HepG2 (cell line): Measurements from ENCODE around the gene METTL5. TPM values are rescaled to one million over a fixed set of nuclear protein-coding genes. Genes with fewer than 3 reads are reported as not detected.

Experiments
- HNF4G ChIP-seq, 2 experiments: sonication (generic) in 1 of 2; formaldehyde crosslinking in 1 of 2; IDR thresholded peaks; 2 replicates each; pipeline versions ENCODE4 v1.4.0 to v1.6.1; 2011 to 2020; ENCODE audit warnings: borderline replicate concordance in 2 of 2, low read depth in 2 of 2, mild to moderate bottlenecking in 2 of 2, low read length in 1 of 2, missing genetic modification reagents in 1 of 2, moderate library complexity in 1 of 2
- KDM4B ChIP-seq: sonication (generic); formaldehyde crosslinking; IDR thresholded peaks from 2 replicates; pipeline ENCODE4 v1.4.0; 2020; ENCODE audit warnings: missing genetic modification reagents
- MAF1 ChIP-seq: sonication (generic); formaldehyde crosslinking; IDR thresholded peaks from 2 replicates; pipeline ENCODE4 v1.5.0; 2020; ENCODE audit warnings: missing genetic modification reagents, borderline replicate concordance
- MLX ChIP-seq: IDR thresholded peaks from 2 replicates; pipeline ENCODE4 v1.6.1; 2016
- PRDM4 ChIP-seq: sonication (generic); formaldehyde crosslinking; IDR thresholded peaks from 2 replicates; pipeline ENCODE4 v1.9.0; 2021; ENCODE audit warnings: missing genetic modification reagents, borderline replicate concordance
- SMARCE1 ChIP-seq: fragments of 450-650 bp; IDR thresholded peaks from 2 replicates; pipeline ENCODE4 v1.6.1; 2017; ENCODE audit warnings: borderline replicate concordance
- SUZ12 ChIP-seq: fragments of 150-350 bp; IDR thresholded peaks from 2 replicates; pipeline ENCODE4 v1.6.1; 2014; ENCODE audit warnings: low read depth, low read length
- TSC22D2 ChIP-seq: sonication (generic); formaldehyde crosslinking; IDR thresholded peaks from 2 replicates; pipeline ENCODE4 v1.5.1; 2020; ENCODE audit warnings: missing genetic modification reagents, mild to moderate bottlenecking, borderline replicate concordance
- ZBTB3 ChIP-seq: sonication (generic); formaldehyde crosslinking; IDR thresholded peaks from 2 replicates; pipeline ENCODE4 v1.4.0; 2020; ENCODE audit warnings: low read depth, mild to moderate bottlenecking, moderate library complexity, missing genetic modification reagents, borderline replicate concordance
- ZNF205 ChIP-seq: IDR thresholded peaks from 2 replicates; pipeline ENCODE4 v1.6.1; 2018; ENCODE audit warnings: missing biosample characterization, missing genetic modification reagents
- ZNF225 ChIP-seq: sonication (generic); formaldehyde crosslinking; IDR thresholded peaks from 2 replicates; pipeline ENCODE4 v1.4.0; 2020; ENCODE audit warnings: mild to moderate bottlenecking, missing genetic modification reagents
- ZNF614 ChIP-seq: IDR thresholded peaks from 2 replicates; pipeline ENCODE4 v1.6.1; 2018; ENCODE audit warnings: missing biosample characterization, missing genetic modification reagents, inconsistent platforms, borderline replicate concordance
- ZNF749 ChIP-seq: sonication (generic); formaldehyde crosslinking; IDR thresholded peaks from 2 replicates; pipeline ENCODE4 v1.8.0; 2022; ENCODE audit warnings: mild to moderate bottlenecking, missing genetic modification reagents, moderate library complexity, borderline replicate concordance
- ZSCAN5A ChIP-seq: sonication (generic); formaldehyde crosslinking; IDR thresholded peaks from 2 replicates; pipeline ENCODE4 v1.8.0; 2022; ENCODE audit warnings: mild to moderate bottlenecking, missing genetic modification reagents, borderline replicate concordance
- polyA plus RNA-seq, 8 experiments: library from polyadenylated mRNA; depleted of rRNA in 3 of 8; stranded (reverse) in 7 of 8; unstranded in 1 of 8; fragments of >200 nt; fragmentation: Illumina TruSeq in 4 of 8; extraction: Trizol in 4 of 8; gene quantifications; 2 replicates each; pipeline versions ENCODE4 v1.2.1 to v1.2.3, GENCODE V29; 2011 to 2016; ENCODE audit warnings: low read depth in 4 of 8, missing spikeins in 1 of 8, mixed read lengths in 1 of 8; ENCODE audit not compliant: insufficient read depth in 1 of 8
- total RNA-seq, 5 experiments: library from RNA; depleted of rRNA; stranded (reverse); fragments of >200 nt; fragmentation: Illumina TruSeq; extraction: Trizol; gene quantifications; 2 replicates each; pipeline ENCODE4 v1.2.3, GENCODE V29; 2016; ENCODE audit warnings: low read depth in 1 of 5
- TF ChIP-seq, protein P1 (sequence below): sonication (generic); formaldehyde crosslinking; IDR thresholded peaks from 2 replicates; pipeline ENCODE4 v1.4.0; 2020; ENCODE audit warnings: mild to moderate bottlenecking, missing genetic modification reagents
- TF ChIP-seq, protein P2 (sequence below): sonication (generic); formaldehyde crosslinking; IDR thresholded peaks from 2 replicates; pipeline ENCODE4 v1.8.1; 2023; ENCODE audit warnings: mild to moderate bottlenecking, missing genetic modification reagents
- TF ChIP-seq, protein P3 (sequence below): sonication (generic); formaldehyde crosslinking; IDR thresholded peaks from 2 replicates; pipeline ENCODE4 v1.4.0; 2020; ENCODE audit warnings: low read depth, mild to moderate bottlenecking, missing genetic modification reagents

METTL5 gene
- total and polyA plus RNA-seq, 2 of the 13 experiments (the other 11 are each of a cell fraction or from before 2014, with no cell fraction given): 50.7 to 95.1 TPM

DNA sequence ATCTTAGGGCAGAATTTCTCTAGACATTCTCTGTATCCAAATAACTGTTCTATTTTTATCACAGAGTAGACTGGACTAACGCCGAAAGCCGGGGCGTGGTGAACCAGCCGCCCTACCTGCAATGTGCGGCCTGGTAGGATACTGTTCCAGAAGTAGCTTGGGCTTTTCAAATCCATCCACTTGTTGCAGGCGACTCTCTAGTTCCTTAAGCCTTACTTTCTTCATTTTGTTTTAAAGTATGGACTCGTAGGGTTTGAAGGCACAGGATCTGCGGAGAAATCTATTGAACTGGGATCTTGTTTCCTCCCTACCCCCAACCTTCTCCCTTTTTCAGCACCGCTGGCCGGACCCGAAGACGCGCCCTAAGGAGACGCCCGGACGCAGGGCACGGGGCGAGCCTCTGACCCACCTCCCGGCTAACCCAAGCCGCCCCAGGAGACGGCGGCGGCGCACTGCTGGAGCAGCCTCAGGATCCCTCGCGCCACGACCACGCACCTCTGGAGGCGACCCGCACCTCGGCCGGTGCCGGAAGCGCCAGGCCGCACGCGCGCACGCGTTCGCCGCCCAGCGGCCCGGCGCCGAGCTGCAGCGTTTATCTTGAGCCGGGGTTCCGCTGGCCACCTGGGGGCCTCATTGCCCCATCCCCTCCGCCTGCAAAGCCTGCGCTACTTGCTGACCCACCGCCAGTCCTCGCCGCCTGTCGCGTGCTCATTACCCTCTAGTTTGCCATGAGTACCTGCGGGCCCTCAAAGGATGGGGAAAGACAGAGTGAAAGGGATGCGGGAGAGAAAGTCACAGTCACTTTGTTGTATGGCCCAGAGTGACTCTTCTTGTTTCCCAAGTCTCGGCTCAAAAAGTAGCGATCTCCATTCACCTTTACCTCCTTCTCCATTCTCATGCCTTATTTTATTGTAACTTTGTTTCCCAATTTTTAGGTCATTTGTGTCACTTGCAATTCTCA lies at the start of gene METTL5 (continued):
- no peak; the same call in none of the 2 replicates for TF ChIP-seq ZSCAN5A (CRISPR knock-in tag)
- 0 out of 2 replicates have a peak, but pooled peaks have one; percentile 86 for TF ChIP-seq ZBTB3 (CRISPR knock-in tag)
- TF ChIP-seq, protein P1, sequence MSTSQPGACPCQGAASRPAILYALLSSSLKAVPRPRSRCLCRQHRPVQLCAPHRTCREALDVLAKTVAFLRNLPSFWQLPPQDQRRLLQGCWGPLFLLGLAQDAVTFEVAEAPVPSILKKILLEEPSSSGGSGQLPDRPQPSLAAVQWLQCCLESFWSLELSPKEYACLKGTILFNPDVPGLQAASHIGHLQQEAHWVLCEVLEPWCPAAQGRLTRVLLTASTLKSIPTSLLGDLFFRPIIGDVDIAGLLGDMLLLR (CRISPR knock-in tag): peak; percentile 60
- TF ChIP-seq, protein P2, sequence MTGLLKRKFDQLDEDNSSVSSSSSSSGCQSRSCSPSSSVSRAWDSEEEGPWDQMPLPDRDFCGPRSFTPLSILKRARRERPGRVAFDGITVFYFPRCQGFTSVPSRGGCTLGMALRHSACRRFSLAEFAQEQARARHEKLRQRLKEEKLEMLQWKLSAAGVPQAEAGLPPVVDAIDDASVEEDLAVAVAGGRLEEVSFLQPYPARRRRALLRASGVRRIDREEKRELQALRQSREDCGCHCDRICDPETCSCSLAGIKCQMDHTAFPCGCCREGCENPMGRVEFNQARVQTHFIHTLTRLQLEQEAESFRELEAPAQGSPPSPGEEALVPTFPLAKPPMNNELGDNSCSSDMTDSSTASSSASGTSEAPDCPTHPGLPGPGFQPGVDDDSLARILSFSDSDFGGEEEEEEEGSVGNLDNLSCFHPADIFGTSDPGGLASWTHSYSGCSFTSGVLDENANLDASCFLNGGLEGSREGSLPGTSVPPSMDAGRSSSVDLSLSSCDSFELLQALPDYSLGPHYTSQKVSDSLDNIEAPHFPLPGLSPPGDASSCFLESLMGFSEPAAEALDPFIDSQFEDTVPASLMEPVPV (CRISPR knock-in tag): peak; percentile 52; the same call in 1 of the 2 replicates
- peak; percentile 47; the same call in 1 of the 2 replicates for TF ChIP-seq KDM4B (CRISPR knock-in tag)
- TF ChIP-seq SMARCE1: no peak
- peak; percentile 67; the same call in 1 of the 2 replicates for TF ChIP-seq ZNF205 (CRISPR knock-in tag)
- TF ChIP-seq TSC22D2 (CRISPR knock-in tag): peak; percentile 73; the same call in 1 of the 2 replicates
- TF ChIP-seq PRDM4: 0 out of 2 replicates have a peak, but pooled peaks have one; percentile 36
- TF ChIP-seq, protein P3, sequence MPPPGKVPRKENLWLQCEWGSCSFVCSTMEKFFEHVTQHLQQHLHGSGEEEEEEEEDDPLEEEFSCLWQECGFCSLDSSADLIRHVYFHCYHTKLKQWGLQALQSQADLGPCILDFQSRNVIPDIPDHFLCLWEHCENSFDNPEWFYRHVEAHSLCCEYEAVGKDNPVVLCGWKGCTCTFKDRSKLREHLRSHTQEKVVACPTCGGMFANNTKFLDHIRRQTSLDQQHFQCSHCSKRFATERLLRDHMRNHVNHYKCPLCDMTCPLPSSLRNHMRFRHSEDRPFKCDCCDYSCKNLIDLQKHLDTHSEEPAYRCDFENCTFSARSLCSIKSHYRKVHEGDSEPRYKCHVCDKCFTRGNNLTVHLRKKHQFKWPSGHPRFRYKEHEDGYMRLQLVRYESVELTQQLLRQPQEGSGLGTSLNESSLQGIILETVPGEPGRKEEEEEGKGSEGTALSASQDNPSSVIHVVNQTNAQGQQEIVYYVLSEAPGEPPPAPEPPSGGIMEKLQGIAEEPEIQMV (CRISPR knock-in tag): peak; percentile 85
- no peak for TF ChIP-seq SUZ12
- TF ChIP-seq MAF1 (CRISPR knock-in tag): peak; percentile 95
- no peak; the same call in 1 of the 2 replicates for TF ChIP-seq HNF4G (IDR thresholded peaks at IDR 0.05; ENCODE audit: borderline replicate concordance, low read depth, low read length)
- no peak for TF ChIP-seq HNF4G (CRISPR knock-in tag; IDR thresholded peaks at IDR 0.05; ENCODE audit: borderline replicate concordance, low read depth)
- peak; percentile 54 for TF ChIP-seq MLX (CRISPR knock-in tag)
- no peak; the same call in none of the 2 replicates for TF ChIP-seq ZNF225 (CRISPR knock-in tag)
- TF ChIP-seq ZNF614 (CRISPR knock-in tag): peak; percentile 93; the same call in 1 of the 2 replicates
- TF ChIP-seq ZNF749 (CRISPR knock-in tag): peak; percentile 96
